ENCODE data around the gene TSPAN9. TPM values are rescaled to one million over a fixed set of nuclear protein-coding genes. Genes with fewer than 3 reads are reported as not detected.

TSPAN9 gene
- total and polyA plus RNA-seq, 2 experiments from 2014 or later = 6.0 to 31.5 TPM

GRCh38 chr12:3195859-3196483 lies 118.8 kb downstream of the TSPAN9 start:
- no peak overlapping the region for H3K4me2 ChIP-seq
- no peak for DNase-seq (ENCODE audit: low spot score)
- peaks cover 5% of the 10 kb centered on the region; the same call in 1 of the 2 replicates for H4K20me1 ChIP-seq (replicated peaks; ENCODE audit: insufficient read depth)
- H3K27ac ChIP-seq (ENCODE audit: low read depth) = no peak overlapping the region
- Mint-ChIP-seq H3K4me3 (no peak overlapping the region), H3K27ac (no peak overlapping the region), H3K27me3 (ENCODE audit: insufficient read depth, low read depth, poor library complexity) (peaks cover 30% of the 10 kb centered on the region), H3K9me3 (no peaks in the 10 kb centered on the region), H3K4me1 (peaks cover 32% of the 10 kb centered on the region), H3K36me3 (ENCODE audit: low read depth) (no peaks in the 10 kb centered on the region)
- no peak for ATAC-seq
- TF ChIP-seq REST (IDR thresholded peaks at IDR 0.05; ENCODE audit: unreplicated experiment) = no peak
- no peak for TF ChIP-seq EZH2phosphoT487 (IDR thresholded peaks at IDR 0.05; ENCODE audit: unreplicated experiment)
- no peak for TF ChIP-seq ETS1 (IDR thresholded peaks at IDR 0.05)
- TF ChIP-seq POLR2AphosphoS5 (IDR thresholded peaks at IDR 0.05; ENCODE audit: low read depth) = no peak
- no peak for TF ChIP-seq STAT1 (IDR thresholded peaks at IDR 0.05; ENCODE audit: unreplicated experiment)
- TF ChIP-seq CTCF (conservative IDR thresholded peaks at IDR 0.05; ENCODE audit: low read depth in 2 of 2) = no peak
- TF ChIP-seq ZNF331 (CRISPR knock-in tag; IDR thresholded peaks at IDR 0.05; ENCODE audit: low read depth) = no peak
- TF ChIP-seq ZNF462 (CRISPR knock-in tag; IDR thresholded peaks at IDR 0.05) = no peak
- no peak for TF ChIP-seq NANOG (IDR thresholded peaks at IDR 0.05; ENCODE audit: borderline replicate concordance)
- no peak for TF ChIP-seq EZH2 (IDR thresholded peaks at IDR 0.05; ENCODE audit: low read depth, unreplicated experiment)
- no peak for TF ChIP-seq ZNF114 (CRISPR knock-in tag; IDR thresholded peaks at IDR 0.05)
- no peak for TF ChIP-seq JUNB (IDR thresholded peaks at IDR 0.05; ENCODE audit: unreplicated experiment)
- TF ChIP-seq CREB1 (CRISPR knock-in tag; IDR thresholded peaks at IDR 0.05; ENCODE audit: low read depth) = no peak
- no peaks in the 10 kb centered on the region for H3K79me2 ChIP-seq (replicated peaks; ENCODE audit: insufficient read depth)
- no peaks in the 10 kb centered on the region for H3K36me3 ChIP-seq (ENCODE audit: insufficient read depth)
- H3K27me3 ChIP-seq (ENCODE audit: insufficient read depth) = peaks cover 15% of the 10 kb centered on the region
- H3K4me1 ChIP-seq (ENCODE audit: insufficient read depth) = peaks cover 14% of the 10 kb centered on the region; the same call in 1 of the 2 replicates
- no peaks in the 10 kb centered on the region for H3K9me2 ChIP-seq (ENCODE audit: insufficient read depth)
- H3F3A ChIP-seq (replicated peaks; ENCODE audit: low read depth) = 0 out of 2 replicates have a peak, but pooled peaks cover 4% of the 10 kb centered on the region
- no peak overlapping the region for H2AFZ ChIP-seq
- H3K4me3 ChIP-seq = no peak overlapping the region
